OCI-LY1 (cell line): Measurements from ENCODE around the gene TXNIP.

Source experiments
- H2AFZ ChIP-seq: fragments of 200-600 bp; sonication (generic), shearing (Covaris generic); 2 replicates; pipeline ENCODE4 v1.6.0; 2014; ENCODE audit warnings: antibody characterized with exemption, mild to moderate bottlenecking, low read length
- H3F3A ChIP-seq: fragments of 200-600 bp; sonication (generic), shearing (Covaris generic); 2 replicates; pipeline ENCODE4 v1.6.0; 2014; ENCODE audit warnings: mild to moderate bottlenecking, antibody characterized with exemption, low read length, moderate library complexity; ENCODE audit not compliant: insufficient read depth
- H3K27ac ChIP-seq: fragments of 200-600 bp; sonication (generic); 2 replicates; pipeline ENCODE4 v1.5.1; 2014; ENCODE audit warnings: low read length, mixed run types, mild to moderate bottlenecking, low read depth; ENCODE audit not compliant: poor library complexity, severe bottlenecking
- H3K27me3 ChIP-seq: fragments of 200-600 bp; sonication (generic); 2 replicates; pipeline ENCODE4 v1.6.0; 2014; ENCODE audit warnings: antibody characterized with exemption, mild to moderate bottlenecking, low read length, moderate library complexity; ENCODE audit not compliant: insufficient read depth
- H3K36me3 ChIP-seq: fragments of 200-600 bp; sonication (generic); 2 replicates; pipeline ENCODE4 v1.6.1; 2014; ENCODE audit warnings: mild to moderate bottlenecking, antibody characterized with exemption, low read length, moderate library complexity, mixed read lengths; ENCODE audit not compliant: insufficient read depth
- H3K4me1 ChIP-seq: fragments of 200-600 bp; sonication (generic); 2 replicates; pipeline ENCODE4 v1.5.1; 2014; ENCODE audit warnings: mild to moderate bottlenecking, low read length, moderate library complexity; ENCODE audit not compliant: insufficient read depth, severe bottlenecking
- H3K4me2 ChIP-seq: fragments of 200-600 bp; sonication (generic), shearing (Covaris generic); 2 replicates; pipeline ENCODE4 v1.6.1; 2014; ENCODE audit warnings: low read length
- H3K4me3 ChIP-seq: fragments of 200-600 bp; sonication (generic); 2 replicates; pipeline ENCODE4 v1.5.1; 2014; ENCODE audit warnings: low read length, low read depth, mild to moderate bottlenecking, mixed read lengths; ENCODE audit not compliant: poor library complexity, severe bottlenecking
- H3K79me2 ChIP-seq: fragments of 200-600 bp; shearing (Covaris generic); 2 replicates; pipeline ENCODE4 v1.6.1; 2016; ENCODE audit warnings: mixed run types, low read length, mixed read lengths; ENCODE audit not compliant: insufficient read depth
- H3K9ac ChIP-seq: fragments of 200-600 bp; sonication (generic), shearing (Covaris generic); 2 replicates; pipeline ENCODE4 v1.6.1; 2014; ENCODE audit warnings: mild to moderate bottlenecking, low read length, mixed read lengths
- H3K9me2 ChIP-seq: fragments of 200-600 bp; sonication (generic), shearing (Covaris generic); 2 replicates; pipeline ENCODE4 v1.6.1; 2014; ENCODE audit warnings: low read depth, mild to moderate bottlenecking, low read length, mixed read lengths
- H3K9me3 ChIP-seq: fragments of 200-600 bp; shearing (Covaris generic); 2 replicates; pipeline ENCODE4 v1.6.1; 2014; ENCODE audit warnings: low read length, mixed read lengths
- H4K20me1 ChIP-seq: fragments of 200-600 bp; sonication (generic), shearing (Covaris generic); 2 replicates; pipeline ENCODE4 v1.6.0; 2016; ENCODE audit warnings: mild to moderate bottlenecking, low read length; ENCODE audit not compliant: insufficient read depth
- CTCF ChIP-seq: fragments of 200-600 bp; sonication (generic), shearing (Covaris generic); IDR thresholded peaks from 2 replicates; pipeline ENCODE4 v1.5.1; 2017; ENCODE audit warnings: mild to moderate bottlenecking, antibody characterized with exemption, low read length, moderate library complexity, mixed read lengths
- EZH2 ChIP-seq: fragments of 200-600 bp; sonication (generic), shearing (Covaris generic); IDR thresholded peaks from 2 replicates; pipeline ENCODE4 v1.8.0; 2017; ENCODE audit warnings: borderline replicate concordance, mixed run types, mild to moderate bottlenecking, antibody characterized with exemption, low read length, moderate library complexity, mixed read lengths

The TXNIP gene

GRCh38 chr1:145959333-145959732 is 37.0 kb downstream of the TXNIP start:
- no peak overlapping the region for H3K4me3 ChIP-seq
- H4K20me1 ChIP-seq = no peaks in the 10 kb centered on the region
- H3K9me2 ChIP-seq = no peaks in the 10 kb centered on the region
- H3K36me3 ChIP-seq = peaks cover 6% of the 10 kb centered on the region; the same call in 1 of the 2 replicates
- TF ChIP-seq EZH2 = no peak
- no peak for TF ChIP-seq CTCF
- no peaks in the 10 kb centered on the region for H3K27me3 ChIP-seq
- H3K79me2 ChIP-seq = no peaks in the 10 kb centered on the region; the same call in 1 of the 2 replicates
- H2AFZ ChIP-seq = no peak overlapping the region
- H3K27ac ChIP-seq = peak overlapping the region; percentile 67
- H3K9ac ChIP-seq = no peak overlapping the region
- no peaks in the 10 kb centered on the region for H3K9me3 ChIP-seq
- H3F3A ChIP-seq = 0 out of 2 replicates have a peak, but pooled peaks cover 6% of the 10 kb centered on the region
- peak overlapping the region; percentile 75; the same call in 1 of the 2 replicates for H3K4me2 ChIP-seq
- H3K4me1 ChIP-seq = peaks cover 84% of the 10 kb centered on the region

DNA sequence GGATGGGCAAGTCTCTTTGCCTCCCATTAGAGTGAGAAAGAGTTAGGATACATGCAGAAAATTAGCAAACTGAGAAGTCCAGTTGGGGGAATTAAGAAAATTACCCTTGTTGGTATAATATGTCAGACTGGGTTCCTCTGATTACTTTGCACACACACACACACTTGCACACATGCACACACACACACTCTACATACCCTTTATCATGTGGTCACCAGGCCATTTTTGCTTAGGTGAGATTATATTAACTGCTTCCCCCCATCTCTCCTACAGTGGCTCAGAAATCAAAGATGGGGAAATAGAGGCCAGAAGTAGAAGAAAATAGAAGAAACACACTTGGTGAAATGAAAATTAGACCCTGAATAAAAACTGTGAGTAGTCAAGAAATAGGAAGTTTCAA is 37.6 kb downstream of the TXNIP start:
- peak overlapping the region; percentile 49; the same call in 1 of the 2 replicates for H3K9ac ChIP-seq
- peak overlapping the region; percentile 67 for H3K27ac ChIP-seq
- H2AFZ ChIP-seq = no peak overlapping the region
- peak overlapping the region; percentile 84 for H3K4me2 ChIP-seq
- no peaks in the 10 kb centered on the region for H3K9me2 ChIP-seq
- no peak for TF ChIP-seq EZH2
- TF ChIP-seq CTCF = no peak
- H3K36me3 ChIP-seq = peaks cover 11% of the 10 kb centered on the region; the same call in 1 of the 2 replicates
- no peaks in the 10 kb centered on the region for H3K9me3 ChIP-seq
- H4K20me1 ChIP-seq = no peaks in the 10 kb centered on the region
- no peaks in the 10 kb centered on the region; the same call in 1 of the 2 replicates for H3K79me2 ChIP-seq
- H3F3A ChIP-seq = 0 out of 2 replicates have a peak, but pooled peaks cover 6% of the 10 kb centered on the region
- H3K4me1 ChIP-seq = peaks cover 85% of the 10 kb centered on the region
- no peaks in the 10 kb centered on the region for H3K27me3 ChIP-seq
- peak overlapping the region; percentile 78 for H3K4me3 ChIP-seq

GRCh38 chr1:145957443-145958319 is 38.7 kb downstream of the TXNIP start, which contains the start of gene LIX1L:
Gene LIX1L, minus strand, starts transcription at chr1:145958017. Its CDS starts 90 bp downstream, at chr1:145957927.
- Histone ChIP-seq H3K27ac (peak within 1 kb of the TSS; percentile 67), H3K9me3 (no peaks in the 10 kb centered on the region), H3K9ac (peak within 1 kb of the TSS; percentile 80), H3K36me3 (peaks cover 15% of the 10 kb centered on the region; the same call in 1 of the 2 replicates), H3K4me3 (peak within 1 kb of the TSS; percentile 78), H3K4me1 (peaks cover 74% of the 10 kb centered on the region), H3K79me2 (no peaks in the 10 kb centered on the region; the same call in 1 of the 2 replicates), H4K20me1 (no peaks in the 10 kb centered on the region), H3K4me2 (peak within 1 kb of the TSS; percentile 84), H3K9me2 (no peaks in the 10 kb centered on the region), H2AFZ (no peak within 1 kb of the TSS), H3F3A (0 out of 2 replicates have a peak, but pooled peaks cover 6% of the 10 kb centered on the region), H3K27me3 (no peaks in the 10 kb centered on the region)
- TF ChIP-seq EZH2 (no peak), CTCF (no peak)
